Measurements from ENCODE around the gene UNC13A. TPM values are rescaled to one million over a fixed set of nuclear protein-coding genes. Genes with fewer than 3 reads are reported as not detected.
"Not testable (repeated sequence)": the region's sequence is repeated elsewhere in the genome, so short reads cannot be mapped to it uniquely, and the experiment has no call there.

Gene UNC13A
- total RNA-seq, 1 experiment from 2014 or later = 6.6 TPM

GRCh38 chr19:17555929-17556813 lies 132.0 kb downstream of the UNC13A start:
- DNase-seq = peak; percentile 84
- H3K27me3 ChIP-seq (ENCODE audit: control insufficient read depth, insufficient read depth, low read length) = no peaks in the 10 kb centered on the region
- peak overlapping the region; percentile 98 for H3K4me3 ChIP-seq (ENCODE audit: insufficient read depth, low read depth, low read length)
- peaks cover 2% of the 10 kb centered on the region for H3K36me3 ChIP-seq (replicated peaks; ENCODE audit: control insufficient read depth, insufficient read depth, low read length)

- Histone ChIP-seq H3K36me3 (replicated peaks; ENCODE audit: control insufficient read depth, insufficient read depth, low read length) (peaks cover 2% of the 10 kb centered on the region), H3K4me3 (ENCODE audit: insufficient read depth, low read depth, low read length) (peak within 1 kb of the TSS; percentile 98), H3K27me3 (ENCODE audit: control insufficient read depth, insufficient read depth, low read length) (no peaks in the 10 kb centered on the region)
- DNase-seq = peak; percentile 99
These were observed 132.7 kb downstream of the UNC13A start, which contains the start of gene COLGALT1 for GRCh38 chr19:17555480-17555928. Gene COLGALT1 (plus strand): TSS chr19:17555649. CDS start chr19:17555714, 65 bp downstream.

- DNase-seq = no peak
- H3K36me3 ChIP-seq (replicated peaks; ENCODE audit: control insufficient read depth, insufficient read depth, low read length) = peaks cover 2% of the 10 kb centered on the region
- H3K27me3 ChIP-seq (ENCODE audit: control insufficient read depth, insufficient read depth, low read length) = no peaks in the 10 kb centered on the region
These were observed 133.1 kb downstream of the UNC13A start for GRCh38 chr19:17554968-17555479.

GRCh38 chr19:17553256-17553655 lies 134.9 kb downstream of the UNC13A start:
- H3K4me3 ChIP-seq (ENCODE audit: insufficient read depth, low read depth, low read length) = no peak overlapping the region
- H3K36me3 ChIP-seq (replicated peaks; ENCODE audit: control insufficient read depth, insufficient read depth, low read length) = no peaks in the 10 kb centered on the region
- H3K27me3 ChIP-seq (ENCODE audit: control insufficient read depth, insufficient read depth, low read length) = no peaks in the 10 kb centered on the region
- no peak for DNase-seq

More at GRCh38 chr19:17554968-17555479, 133.1 kb downstream of the UNC13A start:
- peak overlapping the region; percentile 98 for H3K4me3 ChIP-seq (ENCODE audit: insufficient read depth, low read depth, low read length)

GRCh38 chr19:17552735-17553134 lies 135.4 kb downstream of the UNC13A start:
- H3K27me3 ChIP-seq (ENCODE audit: control insufficient read depth, insufficient read depth, low read length); DNase-seq; H3K4me3 ChIP-seq (ENCODE audit: insufficient read depth, low read depth, low read length); H3K36me3 ChIP-seq (replicated peaks; ENCODE audit: control insufficient read depth, insufficient read depth, low read length): not testable (repeated sequence)

Other genes with a start within 250 kb of the UNC13A start
- not detected in 2 replicates for gene TMEM221, start 239.7 kb downstream of the UNC13A start, total RNA-seq (2014; rRNA removed; shearing (Covaris generic))
- not detected in 2 replicates for gene NXNL1, start 227.4 kb downstream of the UNC13A start, total RNA-seq (2014; rRNA removed; shearing (Covaris generic))
- gene SLC27A1, start 217.8 kb downstream of the UNC13A start, total RNA-seq (2014; rRNA removed; shearing (Covaris generic)) = 5.3 and 8.6 TPM in 2 replicates
- 71.0 and 73.6 TPM in 2 replicates for gene PGLS, start 176.7 kb downstream of the UNC13A start, total RNA-seq (2014; rRNA removed; shearing (Covaris generic))
- gene COLGALT1, start 132.7 kb downstream of the UNC13A start, total RNA-seq (2014; rRNA removed; shearing (Covaris generic)) = 49.5 and 52.0 TPM in 2 replicates
- gene MAP1S, start 31.1 kb upstream of the UNC13A start, total RNA-seq (2014; rRNA removed; shearing (Covaris generic)) = 27.1 and 28.0 TPM in 2 replicates
- 21.6 and 21.7 TPM in 2 replicates for gene FCHO1, start 63.1 kb upstream of the UNC13A start, total RNA-seq (2014; rRNA removed; shearing (Covaris generic))
- gene B3GNT3, start 106.8 kb upstream of the UNC13A start, total RNA-seq (2014; rRNA removed; shearing (Covaris generic)) = 0.73 and 1.7 TPM in 2 replicates
- gene INSL3, start 133.2 kb upstream of the UNC13A start, total RNA-seq (2014; rRNA removed; shearing (Covaris generic)) = 0.33 TPM in 1 of 2 replicates, not detected in the other
- gene JAK3, start 159.6 kb upstream of the UNC13A start, total RNA-seq (2014; rRNA removed; shearing (Covaris generic)) = 2.5 and 2.7 TPM in 2 replicates
- 2,178 and 2,213 TPM in 2 replicates for gene RPL18A, start 171.6 kb upstream of the UNC13A start, total RNA-seq (2014; rRNA removed; shearing (Covaris generic))
- gene SLC5A5, start 183.6 kb upstream of the UNC13A start, total RNA-seq (2014; rRNA removed; shearing (Covaris generic)) = 1.5 and 1.6 TPM in 2 replicates
- 39.7 and 55.4 TPM in 2 replicates for gene CCDC124, start 244.7 kb upstream of the UNC13A start, total RNA-seq (2014; rRNA removed; shearing (Covaris generic))